Neural progenitor cell (in vitro differentiated cells): ENCODE measurements around the gene TMEM191B.
"Not testable (repeated sequence)": the region's sequence is repeated elsewhere in the genome, so short reads cannot be mapped to it uniquely, and the experiment has no call there.

Experiments
- EZH2phosphoT487 ChIP-seq: fragments of 200-600 bp; sonication (generic); IDR thresholded peaks from 2 replicates; pipeline ENCODE4 v1.6.1; 2017; ENCODE audit warnings: antibody characterized with exemption
- TF ChIP-seq, protein P1 (sequence below): fragments of 200-600 bp; sonication (generic); IDR thresholded peaks from 2 replicates; pipeline ENCODE4 v1.5.1; 2017; ENCODE audit warnings: antibody characterized with exemption, mild to moderate bottlenecking

DNA sequence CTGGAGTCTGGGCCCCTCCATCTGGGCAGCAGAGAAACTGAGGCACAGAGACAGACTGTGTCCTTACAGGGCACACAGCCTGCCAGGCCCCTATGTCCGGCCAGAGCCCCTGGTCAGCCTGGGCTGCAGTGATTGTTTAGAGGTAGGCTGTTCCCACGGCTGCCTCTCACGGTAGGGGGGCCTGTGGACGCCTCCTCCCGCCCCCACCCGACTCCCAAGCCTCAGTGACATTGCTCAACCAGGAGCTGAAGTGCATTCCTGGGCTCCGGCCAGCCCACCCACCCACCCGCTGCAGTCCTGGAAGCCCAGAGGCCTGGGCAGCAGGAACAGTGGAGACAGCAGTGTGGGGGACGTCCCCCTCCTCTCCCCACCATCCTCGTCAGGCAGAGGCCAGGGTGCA is 14.1 kb upstream of the TMEM191B start:
- TF ChIP-seq, protein P1, sequence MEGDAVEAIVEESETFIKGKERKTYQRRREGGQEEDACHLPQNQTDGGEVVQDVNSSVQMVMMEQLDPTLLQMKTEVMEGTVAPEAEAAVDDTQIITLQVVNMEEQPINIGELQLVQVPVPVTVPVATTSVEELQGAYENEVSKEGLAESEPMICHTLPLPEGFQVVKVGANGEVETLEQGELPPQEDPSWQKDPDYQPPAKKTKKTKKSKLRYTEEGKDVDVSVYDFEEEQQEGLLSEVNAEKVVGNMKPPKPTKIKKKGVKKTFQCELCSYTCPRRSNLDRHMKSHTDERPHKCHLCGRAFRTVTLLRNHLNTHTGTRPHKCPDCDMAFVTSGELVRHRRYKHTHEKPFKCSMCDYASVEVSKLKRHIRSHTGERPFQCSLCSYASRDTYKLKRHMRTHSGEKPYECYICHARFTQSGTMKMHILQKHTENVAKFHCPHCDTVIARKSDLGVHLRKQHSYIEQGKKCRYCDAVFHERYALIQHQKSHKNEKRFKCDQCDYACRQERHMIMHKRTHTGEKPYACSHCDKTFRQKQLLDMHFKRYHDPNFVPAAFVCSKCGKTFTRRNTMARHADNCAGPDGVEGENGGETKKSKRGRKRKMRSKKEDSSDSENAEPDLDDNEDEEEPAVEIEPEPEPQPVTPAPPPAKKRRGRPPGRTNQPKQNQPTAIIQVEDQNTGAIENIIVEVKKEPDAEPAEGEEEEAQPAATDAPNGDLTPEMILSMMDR: not testable (repeated sequence)
- not testable (repeated sequence) for TF ChIP-seq EZH2phosphoT487
